ENCODE data around the gene ANKRD27. TPM values are rescaled to one million over a fixed set of nuclear protein-coding genes. Genes with fewer than 3 reads are reported as not detected.

Gene ANKRD27
- total RNA-seq, 4 donors from 2014 or later = 22.7 to 38.5 (median 30.1) TPM

DNA sequence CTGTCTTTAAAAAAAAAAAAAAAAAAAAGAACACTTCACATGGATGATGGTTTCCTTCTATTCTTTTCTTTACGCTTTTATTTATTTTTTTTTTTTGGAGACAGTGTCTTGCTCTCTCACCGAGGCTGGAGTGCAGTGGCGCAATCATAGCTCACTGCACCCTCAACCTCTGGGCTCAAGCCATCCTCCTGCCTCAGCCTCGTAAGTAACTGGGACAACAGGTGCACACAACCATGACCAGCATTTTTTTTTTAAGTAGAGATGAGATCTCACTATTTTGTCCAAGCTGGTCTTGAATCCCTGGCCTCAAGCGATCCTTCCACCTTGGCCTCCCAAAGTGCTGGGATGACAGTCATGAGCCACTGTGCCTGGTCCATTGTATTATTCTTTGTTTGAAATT lies 24.3 kb downstream of the ANKRD27 start:
- TF ChIP-seq, protein P1, sequence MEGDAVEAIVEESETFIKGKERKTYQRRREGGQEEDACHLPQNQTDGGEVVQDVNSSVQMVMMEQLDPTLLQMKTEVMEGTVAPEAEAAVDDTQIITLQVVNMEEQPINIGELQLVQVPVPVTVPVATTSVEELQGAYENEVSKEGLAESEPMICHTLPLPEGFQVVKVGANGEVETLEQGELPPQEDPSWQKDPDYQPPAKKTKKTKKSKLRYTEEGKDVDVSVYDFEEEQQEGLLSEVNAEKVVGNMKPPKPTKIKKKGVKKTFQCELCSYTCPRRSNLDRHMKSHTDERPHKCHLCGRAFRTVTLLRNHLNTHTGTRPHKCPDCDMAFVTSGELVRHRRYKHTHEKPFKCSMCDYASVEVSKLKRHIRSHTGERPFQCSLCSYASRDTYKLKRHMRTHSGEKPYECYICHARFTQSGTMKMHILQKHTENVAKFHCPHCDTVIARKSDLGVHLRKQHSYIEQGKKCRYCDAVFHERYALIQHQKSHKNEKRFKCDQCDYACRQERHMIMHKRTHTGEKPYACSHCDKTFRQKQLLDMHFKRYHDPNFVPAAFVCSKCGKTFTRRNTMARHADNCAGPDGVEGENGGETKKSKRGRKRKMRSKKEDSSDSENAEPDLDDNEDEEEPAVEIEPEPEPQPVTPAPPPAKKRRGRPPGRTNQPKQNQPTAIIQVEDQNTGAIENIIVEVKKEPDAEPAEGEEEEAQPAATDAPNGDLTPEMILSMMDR (IDR thresholded peaks at IDR 0.05) = no peak
- ATAC-seq (ENCODE audit: low FRiP score) = no peak
- DNase-seq (ENCODE audit: low spot score) = no peak

GRCh38 chr19:32649751-32650150 lies 25.2 kb downstream of the ANKRD27 start:
- DNase-seq (ENCODE audit: low spot score) = no peak
- TF ChIP-seq, protein P1 (IDR thresholded peaks at IDR 0.05) = no peak
- no peak for ATAC-seq (ENCODE audit: low FRiP score)

DNA sequence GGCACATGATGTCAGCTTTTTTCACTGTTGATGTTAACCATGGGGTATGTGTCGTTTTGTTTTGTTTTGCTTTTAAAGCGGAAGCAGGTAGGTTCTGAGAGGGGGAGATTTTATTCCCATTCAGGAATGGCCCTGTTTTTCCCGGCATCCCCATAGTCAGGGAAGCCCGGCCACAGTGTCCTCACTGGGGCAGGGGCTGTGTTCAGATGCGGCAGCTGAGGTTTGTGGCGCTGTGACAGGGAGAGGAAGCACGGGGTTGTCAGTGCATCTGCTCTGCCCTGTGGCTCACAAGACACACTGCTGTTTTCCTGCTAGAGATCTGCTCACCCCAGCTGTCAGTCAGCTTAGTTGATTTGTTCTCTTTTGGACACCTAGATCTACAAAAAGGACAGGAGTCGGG lies 27.6 kb downstream of the ANKRD27 start:
- TF ChIP-seq, protein P1 (IDR thresholded peaks at IDR 0.05) = no peak

DNA sequence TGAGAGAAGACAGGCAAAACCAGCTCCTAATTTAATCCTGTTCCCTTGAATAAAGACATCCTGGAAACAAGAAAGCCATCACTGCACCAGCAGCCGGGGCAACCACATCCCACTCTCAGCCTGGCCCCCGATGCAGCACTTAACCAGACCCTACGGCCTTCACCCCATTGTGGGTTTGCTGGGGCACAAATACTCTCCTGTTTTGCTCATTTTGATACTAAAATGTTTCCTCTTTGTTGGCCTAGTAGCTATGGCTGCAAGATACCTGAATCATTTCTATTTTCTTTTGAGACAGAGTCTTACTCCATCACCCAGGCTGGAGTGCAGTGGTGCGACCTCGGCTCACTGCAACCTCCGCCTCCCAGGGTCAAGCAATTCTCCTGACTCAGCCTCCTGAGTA lies 28.4 kb downstream of the ANKRD27 start:
- no peak for DNase-seq (ENCODE audit: low spot score)
- TF ChIP-seq, protein P1 (IDR thresholded peaks at IDR 0.05) = no peak
- no peak for ATAC-seq (ENCODE audit: low FRiP score)

More for the DNA sequence above, 27.6 kb downstream of the ANKRD27 start:
- DNase-seq (ENCODE audit: low spot score) (no peak), ATAC-seq (ENCODE audit: low FRiP score) (no peak)

GRCh38 chr19:32642771-32643170 lies 32.2 kb downstream of the ANKRD27 start:
- no peak for DNase-seq (ENCODE audit: low spot score)
- TF ChIP-seq, protein P1 (IDR thresholded peaks at IDR 0.05) = no peak
- no peak for ATAC-seq (ENCODE audit: low FRiP score)

- no peak for ATAC-seq (ENCODE audit: low FRiP score)
- TF ChIP-seq, protein P1 (IDR thresholded peaks at IDR 0.05) = no peak
- no peak for DNase-seq (ENCODE audit: low spot score)
Observed at GRCh38 chr19:32638625-32639024, 36.4 kb downstream of the ANKRD27 start.

- DNase-seq (ENCODE audit: low spot score) (no peak), ATAC-seq (ENCODE audit: low FRiP score) (no peak)
- TF ChIP-seq, protein P1 (IDR thresholded peaks at IDR 0.05) = no peak
Observed at GRCh38 chr19:32637480-32637879, 37.5 kb downstream of the ANKRD27 start.
